NOMO-1 treated with DMSO at 0.1 percent for 48 hours (cell line): ENCODE data around the gene GLIPR1L2.
"Not testable (repeated sequence)": the region's sequence is repeated elsewhere in the genome, so short reads cannot be mapped to it uniquely, and the experiment has no call there.

Source experiments
- DNase-seq: peaks from one replicate; lab custom pipeline; 2025; ENCODE audit not compliant: unreplicated experiment; lab: John Stamatoyannopoulos, UW

The GLIPR1L2 gene

DNA sequence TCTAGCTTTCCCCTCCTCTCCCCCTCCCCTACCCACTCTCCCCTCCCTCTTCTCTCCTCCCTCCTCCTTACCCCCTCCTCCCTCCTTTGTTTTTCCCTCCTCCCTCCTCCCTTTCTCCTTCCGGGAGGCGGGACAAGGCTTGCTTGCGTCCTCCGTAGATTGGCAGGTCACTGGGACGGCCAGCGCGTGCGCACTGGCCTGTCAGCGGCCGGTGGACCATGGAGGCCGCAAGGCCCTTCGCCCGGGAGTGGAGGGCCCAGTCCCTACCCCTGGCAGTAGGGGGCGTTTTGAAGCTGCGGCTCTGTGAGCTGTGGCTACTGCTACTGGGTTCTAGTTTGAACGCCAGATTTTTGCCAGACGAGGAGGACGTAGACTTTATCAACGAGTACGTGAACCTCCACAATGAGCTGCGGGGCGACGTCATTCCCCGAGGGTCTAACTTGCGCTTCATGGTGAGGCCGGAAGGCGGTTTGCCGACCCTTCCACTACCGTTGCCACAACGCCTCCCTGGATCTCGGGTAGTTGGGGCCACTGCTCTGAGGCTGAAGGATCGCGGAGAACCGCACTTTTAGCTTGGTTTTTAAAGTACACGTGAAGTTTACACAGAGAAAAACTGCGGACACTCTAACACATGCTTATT is at the start of gene GLIPR1L2:
GLIPR1L2 (plus strand) TSS at position 191 of the 640 bp plus-strand sequence; CDS start at position 219, 28 bp downstream.
- peak; percentile 90 for DNase-seq

DNA sequence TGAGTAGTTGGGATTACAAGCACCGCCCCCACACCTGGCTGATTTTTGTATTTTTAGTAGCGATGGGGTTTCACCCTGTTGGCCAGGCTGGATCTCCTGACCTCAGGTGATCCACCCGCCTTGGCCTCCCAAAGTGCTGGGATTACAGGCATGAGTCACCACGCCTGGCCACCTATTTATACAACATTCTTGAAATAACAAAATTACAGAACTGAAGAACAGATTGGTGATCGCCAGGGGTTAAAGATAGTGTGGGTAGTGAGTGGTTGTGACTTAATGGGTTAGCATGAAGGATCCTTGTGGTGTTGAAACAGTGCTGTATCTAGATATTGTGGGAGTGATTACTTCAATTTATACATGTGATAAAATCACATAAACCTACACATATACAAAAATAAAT is 49.0 kb upstream of the GLIPR1L2 start:
- no peak for DNase-seq

DNA sequence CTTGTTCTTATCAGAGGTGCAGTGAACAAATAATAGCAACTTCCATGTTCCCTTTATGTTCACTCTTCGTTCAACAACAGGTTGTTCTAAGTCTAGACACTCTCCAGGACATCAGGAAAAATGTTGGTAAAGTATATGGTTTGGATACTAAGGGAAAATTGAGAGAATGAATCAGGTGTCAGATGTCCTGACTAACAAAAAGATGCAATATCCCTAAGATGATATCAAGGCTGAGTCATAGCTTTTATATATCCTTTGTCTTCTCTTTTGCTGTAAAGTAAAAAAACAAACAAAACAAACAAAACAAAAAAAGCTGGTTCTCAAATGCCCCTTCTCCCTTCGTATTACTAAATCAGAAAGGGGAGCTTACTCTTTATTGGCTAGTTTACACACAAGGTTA is 45.4 kb upstream of the GLIPR1L2 start:
- no peak for DNase-seq

DNA sequence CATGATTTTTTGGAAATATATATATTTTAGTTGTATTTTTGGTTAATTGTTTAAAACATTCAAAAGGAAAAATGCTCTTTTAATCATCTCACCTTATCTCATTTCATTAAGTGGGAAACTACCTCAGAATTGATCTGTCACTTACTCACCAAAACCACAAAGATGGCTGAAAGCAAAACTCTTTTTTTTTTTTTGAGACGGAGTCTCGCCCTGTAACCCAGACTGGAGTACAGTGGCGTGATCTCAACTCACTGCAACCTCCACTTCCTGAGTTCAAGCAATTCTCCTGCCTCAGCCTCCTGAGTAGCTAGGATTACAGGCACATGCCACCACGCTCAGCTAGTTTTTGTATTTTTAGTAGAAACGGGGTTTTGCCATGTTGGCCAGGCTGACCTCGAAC is 44.7 kb upstream of the GLIPR1L2 start:
- DNase-seq, result not testable (repeated sequence)

DNA sequence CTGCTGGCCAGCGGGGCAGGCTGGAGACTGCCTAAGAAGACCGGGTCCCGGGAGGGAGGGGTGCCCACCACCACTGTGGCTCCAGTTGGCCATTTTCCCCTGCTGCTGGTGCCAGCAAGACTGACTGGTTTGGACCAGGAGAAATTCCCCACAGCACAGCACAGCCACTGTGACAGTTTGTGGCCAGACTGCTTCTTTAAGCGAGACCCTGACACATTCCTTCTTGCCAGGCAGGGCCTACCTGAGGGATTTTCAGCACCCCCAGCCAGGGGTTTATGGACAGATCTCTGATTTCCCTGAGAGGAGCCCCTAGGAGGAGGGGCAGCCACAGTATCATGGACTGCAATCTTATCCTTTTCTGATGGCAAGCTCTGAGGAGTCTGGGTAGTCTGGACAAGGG is 40.9 kb upstream of the GLIPR1L2 start:
- no peak for DNase-seq

DNA sequence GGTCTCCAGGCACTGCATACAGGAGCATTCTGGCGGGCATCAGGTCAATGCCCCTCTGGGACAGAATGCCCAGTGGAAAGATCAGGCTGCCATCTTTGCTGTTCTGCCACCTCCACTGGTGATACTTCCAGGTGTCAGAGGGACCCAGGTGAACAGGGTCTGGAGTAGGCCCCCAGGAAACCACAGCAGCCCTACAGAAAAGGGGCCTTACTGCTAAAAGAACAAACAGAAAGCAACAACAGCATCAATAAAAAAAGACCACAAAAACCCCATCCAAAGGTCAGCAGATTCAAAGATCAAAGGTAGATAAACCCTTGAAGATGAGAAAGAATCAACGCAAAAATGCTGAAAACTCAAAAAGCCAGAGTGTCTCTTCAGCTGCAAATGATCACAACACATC is 40.5 kb upstream of the GLIPR1L2 start:
- DNase-seq, result no peak

DNA sequence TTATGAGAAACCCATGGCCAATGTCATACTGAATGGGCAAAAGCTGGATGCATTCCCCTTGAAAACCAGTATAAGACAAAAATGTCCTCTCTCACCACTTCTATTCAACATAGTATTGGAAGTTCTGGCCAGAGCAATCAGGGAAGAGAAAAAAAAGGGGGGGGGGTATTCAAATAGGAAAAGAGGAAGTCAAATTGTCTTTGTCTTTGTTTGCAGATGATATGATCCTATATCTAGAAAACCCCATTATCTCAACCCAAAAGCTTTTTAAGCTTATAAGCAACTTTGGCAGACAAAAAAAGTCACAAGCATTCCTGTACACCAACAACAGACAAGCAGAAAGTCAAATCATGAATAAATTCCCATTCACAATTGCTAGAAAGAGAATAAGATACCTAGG is 36.9 kb upstream of the GLIPR1L2 start:
- no peak for DNase-seq

DNA sequence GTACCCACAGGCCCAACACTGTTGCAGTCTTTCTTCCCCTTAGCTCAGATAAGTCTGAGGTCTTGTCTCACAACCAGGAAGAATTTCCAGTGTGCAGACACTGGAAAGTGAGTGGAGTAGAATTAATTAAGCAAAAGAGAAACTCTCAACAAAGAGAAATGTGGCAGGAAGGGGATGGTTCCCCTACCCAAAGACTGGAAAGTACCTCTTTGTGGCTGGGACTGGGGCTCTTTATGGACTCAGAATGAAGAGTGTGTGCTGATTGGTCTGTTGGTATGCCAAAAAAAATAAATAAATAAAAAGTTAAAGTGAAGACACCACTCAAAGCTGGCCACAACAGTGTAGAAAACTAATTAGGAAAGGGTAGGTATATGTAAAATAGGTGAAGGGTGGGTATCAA is 30.0 kb upstream of the GLIPR1L2 start:
- DNase-seq, result no peak

DNA sequence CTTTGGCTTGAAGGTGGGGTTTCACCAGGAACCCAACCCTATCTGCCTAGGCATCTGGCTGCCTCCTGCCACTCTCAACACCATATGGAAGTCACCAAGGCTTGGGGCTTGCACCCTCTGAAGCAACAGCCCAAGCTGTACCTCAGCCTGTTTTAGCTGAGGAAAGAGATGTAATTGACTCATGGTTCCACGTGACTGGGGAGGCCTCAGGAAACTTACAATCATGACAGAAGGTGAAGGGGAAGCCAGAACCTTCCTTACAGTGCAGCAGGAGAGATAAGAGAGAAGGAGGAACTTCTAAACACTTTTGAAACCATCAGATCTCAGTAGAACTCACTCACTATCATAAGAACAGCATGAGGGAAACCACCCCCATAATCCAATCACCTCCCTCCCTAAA is 29.5 kb upstream of the GLIPR1L2 start:
- DNase-seq, result no peak

DNA sequence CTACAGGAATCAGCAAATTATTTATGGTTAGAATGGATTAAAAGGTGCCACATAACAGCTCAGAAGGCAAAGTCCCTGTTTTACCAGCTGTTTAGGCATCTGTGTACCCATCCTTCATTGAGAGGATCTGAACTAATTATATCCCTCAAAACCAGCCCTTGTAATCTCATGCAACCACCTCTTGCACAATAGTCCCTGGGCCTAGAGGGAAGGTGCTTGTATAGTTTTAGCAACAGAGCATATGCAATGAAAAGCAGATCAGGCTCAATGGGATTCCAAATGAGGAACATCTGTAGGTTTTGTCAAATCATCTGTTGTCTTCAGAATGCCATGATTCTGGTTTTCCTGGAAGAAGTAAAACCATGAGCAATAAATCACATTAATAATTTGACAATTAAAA is 26.0 kb upstream of the GLIPR1L2 start:
- DNase-seq, result peak; percentile 75

DNA sequence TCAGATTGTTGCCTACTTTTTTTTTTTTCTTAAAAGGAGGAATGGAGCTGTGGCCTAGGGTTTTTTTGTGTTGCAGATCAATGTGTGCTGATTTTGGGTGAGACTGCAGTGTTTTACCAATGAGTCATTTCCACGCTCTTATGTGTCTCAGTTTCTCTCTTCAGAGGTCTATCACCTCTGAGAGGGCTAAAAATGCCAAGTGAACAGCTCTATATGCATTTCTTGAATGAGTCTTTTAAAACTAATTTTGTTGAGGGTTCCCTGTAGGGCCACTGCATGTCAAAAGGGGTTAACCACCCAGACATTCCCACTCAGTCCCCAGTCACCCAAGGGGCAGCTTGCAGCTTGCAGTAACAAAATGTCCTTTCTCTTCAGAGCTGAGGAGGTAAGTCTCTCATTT is 24.3 kb upstream of the GLIPR1L2 start:
- DNase-seq, result no peak

DNA sequence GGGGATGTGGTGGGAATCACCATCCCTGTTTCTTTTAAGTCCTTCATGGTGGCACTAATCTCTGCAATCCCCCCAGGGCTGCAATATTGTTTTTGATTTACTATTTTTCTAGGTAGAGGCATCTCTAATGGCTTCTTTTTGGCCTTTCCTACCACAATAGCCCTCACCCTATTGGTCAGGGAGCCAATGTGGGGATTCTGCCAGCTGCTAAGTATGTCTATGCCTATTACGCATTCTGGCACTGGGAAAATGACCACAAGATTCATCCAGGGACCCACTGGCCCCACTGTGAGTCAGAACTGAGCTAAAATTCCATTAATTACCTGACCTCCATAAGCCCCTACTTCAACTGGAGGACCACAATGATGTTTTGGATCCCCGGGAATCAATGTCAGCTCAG is 15.9 kb upstream of the GLIPR1L2 start:
- no peak for DNase-seq

DNA sequence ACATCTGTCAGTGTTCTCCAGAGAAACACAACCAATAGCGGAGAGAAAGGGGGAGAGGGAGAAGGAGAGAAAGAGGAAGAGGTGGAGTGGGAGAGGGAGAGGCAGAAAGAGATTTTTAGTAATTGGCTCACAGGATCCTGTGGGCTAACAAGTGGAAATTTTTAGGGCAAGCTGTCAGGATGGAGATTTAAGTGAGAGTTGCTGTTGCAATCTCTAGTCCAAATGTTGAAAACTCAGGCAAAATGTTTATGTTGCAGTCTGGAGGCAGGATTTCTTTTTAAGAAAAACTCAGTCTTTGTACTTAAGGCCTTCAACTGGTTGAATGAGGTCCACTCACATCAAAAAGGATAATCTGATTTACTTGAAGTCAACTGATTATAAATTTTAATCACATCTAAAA is 12.5 kb upstream of the GLIPR1L2 start:
- DNase-seq, result no peak

DNA sequence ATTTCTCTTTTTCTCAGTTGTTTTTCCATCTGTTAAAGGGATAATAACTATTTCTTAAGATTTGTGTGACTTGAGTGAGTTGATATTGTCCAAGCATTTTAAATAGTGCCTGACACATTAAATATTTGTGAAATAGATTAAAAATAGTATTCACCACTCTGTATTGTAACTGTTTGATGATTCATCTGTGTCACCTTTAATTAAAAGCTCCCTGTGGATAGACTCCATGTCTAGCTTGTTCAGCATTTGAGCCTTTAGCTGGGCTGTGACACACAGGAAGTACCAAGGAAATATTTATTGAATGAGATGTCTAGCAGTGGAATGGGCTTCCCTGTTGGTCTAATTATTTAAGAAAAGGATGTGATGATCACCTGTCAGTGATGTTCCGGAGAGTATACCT is 1.8 kb upstream of the GLIPR1L2 start:
- no peak for DNase-seq

DNA sequence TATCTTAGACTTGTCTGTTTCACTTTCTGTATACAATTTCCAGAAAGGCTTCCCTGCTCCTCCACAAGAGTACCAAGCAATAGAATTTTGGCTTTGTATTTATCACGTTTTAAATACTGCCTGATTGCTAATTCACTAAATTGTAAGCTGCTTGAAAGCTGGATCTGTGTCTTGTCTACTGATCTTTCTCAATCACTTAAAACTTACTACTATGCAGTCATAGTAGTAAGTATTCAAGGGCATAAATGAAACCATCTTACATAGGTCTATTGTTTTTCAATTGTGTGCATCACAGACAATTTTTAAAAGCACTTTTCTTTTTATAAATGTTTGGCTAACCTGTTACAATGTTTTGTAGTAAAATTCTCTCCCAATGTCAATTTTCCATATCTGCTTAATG is 1.2 kb upstream of the GLIPR1L2 start:
- DNase-seq, result no peak

DNA sequence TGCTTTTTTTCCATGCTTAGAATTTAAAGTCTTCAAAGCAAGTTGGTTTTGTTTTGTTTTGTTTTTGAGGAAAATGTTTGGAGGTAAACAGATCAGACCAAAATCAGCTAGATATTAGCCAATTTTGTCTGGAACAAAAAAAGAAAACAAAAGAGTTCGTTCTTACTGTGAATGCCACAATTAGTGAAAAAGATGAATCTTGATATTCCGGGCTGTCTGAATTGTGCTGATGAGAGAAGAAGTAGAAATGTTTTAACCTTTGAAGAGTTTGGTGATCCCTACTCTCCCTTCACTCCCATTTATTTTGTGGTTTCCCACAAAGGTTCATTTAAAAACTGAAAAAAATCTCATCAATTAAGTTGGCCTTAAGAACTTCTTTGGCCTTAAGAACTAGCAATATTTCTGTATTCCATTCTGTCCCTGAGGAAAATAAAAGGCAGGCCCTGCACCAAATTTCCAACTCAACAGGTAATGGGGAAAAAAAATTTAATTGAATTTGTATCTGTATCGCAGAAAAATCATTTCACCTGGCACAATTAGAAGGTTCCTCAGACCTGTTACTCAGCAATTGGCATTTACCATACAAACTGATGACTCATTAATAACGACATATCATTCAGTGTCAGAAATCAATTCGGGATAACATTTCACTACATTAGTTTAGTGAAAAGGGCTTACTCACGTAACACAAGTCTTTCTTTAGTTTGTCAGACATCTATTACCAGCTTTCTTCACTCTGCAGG is 562 bp upstream of the GLIPR1L2 start:
- no peak for DNase-seq

DNA sequence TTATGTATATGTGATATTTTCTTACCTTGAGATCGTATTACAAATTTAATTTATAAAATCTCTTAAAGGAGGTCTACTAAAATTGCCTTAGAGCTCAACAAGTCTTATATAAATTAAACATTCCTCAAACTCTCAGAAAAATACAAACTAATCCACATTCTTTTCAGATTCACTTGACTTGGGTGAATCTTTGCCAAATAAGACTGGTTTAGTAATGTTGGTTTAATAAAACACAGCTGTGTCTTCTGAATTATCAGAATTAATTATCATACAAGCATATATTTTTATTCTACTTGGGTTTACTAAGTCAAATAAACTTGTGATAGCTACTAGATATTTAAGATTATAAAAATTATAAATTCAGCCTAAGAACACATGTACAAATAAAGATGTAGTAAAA is 13.3 kb downstream of the GLIPR1L2 start:
- no peak for DNase-seq

DNA sequence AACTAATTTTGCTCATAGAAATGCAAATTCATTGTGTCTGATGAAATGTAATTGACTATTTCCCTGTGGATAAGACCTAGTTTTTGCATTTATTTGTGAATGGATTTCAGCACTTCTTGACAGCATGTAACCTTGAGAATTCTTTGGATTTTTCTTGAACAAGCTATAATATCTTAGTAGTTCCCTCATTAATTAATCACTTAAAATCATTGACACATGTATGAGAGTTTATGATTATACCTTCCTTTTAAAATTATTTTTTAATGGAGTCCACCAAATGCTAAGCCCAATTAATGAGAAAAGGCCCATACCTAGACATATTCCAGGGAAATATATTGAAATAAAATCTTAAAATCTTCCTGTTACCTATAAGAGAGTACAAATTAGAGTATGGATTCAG is 16.8 kb downstream of the GLIPR1L2 start:
- DNase-seq, result no peak

DNA sequence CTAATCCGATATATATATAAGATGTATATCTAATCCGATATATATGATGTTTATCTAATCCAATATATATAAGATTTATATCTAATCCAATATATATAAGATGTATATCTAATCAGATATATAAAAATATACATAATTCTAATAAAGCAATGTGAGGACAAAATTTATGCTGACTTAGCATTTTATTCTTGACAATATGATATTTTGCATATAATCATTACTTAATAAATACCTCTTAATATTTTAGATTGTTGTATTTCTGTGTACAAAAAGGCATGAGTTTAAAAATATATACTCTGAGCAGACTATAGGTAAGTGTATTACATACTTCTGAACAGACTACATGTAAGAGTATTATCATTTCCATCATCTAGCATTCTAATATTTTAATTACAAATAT is 18.9 kb downstream of the GLIPR1L2 start:
- no peak for DNase-seq

DNA sequence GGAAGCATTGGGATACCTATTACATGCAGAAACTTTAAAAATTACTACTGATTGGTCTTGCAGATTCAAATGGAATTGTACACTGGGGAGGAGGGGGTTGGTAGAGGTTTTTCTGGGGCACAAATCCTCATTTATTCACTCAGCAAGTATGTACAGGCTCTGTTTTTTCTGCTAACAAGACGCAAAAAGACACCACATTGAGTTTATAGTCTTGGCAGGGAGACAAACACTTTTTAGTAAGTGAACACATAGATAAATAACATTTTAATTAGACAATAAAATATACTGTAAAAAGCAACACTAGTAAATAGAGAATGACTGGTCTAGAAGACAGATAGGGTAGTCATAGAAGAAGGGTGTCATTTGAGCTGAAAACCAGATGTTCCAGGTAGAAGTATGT is 23.8 kb downstream of the GLIPR1L2 start:
- DNase-seq, result no peak

DNA sequence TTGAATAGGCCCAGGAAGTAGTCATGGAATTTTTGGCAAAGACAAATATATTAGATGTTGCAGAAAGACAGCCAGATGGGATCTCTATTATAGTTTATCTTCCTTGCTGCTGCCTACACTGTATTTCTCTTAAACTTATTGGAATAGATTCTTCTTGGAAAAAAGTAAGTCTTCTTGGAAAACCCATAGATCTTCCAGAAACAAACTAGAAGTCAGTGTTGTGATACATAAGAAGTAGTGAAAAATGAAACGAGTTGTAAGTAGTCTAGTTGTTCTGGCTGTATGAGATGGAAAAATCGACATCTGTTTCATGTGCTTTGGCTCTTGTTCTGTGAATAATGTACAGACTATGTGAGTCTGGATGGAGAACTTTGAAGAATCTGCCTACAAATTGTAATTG is 29.0 kb downstream of the GLIPR1L2 start:
- DNase-seq, result no peak

DNA sequence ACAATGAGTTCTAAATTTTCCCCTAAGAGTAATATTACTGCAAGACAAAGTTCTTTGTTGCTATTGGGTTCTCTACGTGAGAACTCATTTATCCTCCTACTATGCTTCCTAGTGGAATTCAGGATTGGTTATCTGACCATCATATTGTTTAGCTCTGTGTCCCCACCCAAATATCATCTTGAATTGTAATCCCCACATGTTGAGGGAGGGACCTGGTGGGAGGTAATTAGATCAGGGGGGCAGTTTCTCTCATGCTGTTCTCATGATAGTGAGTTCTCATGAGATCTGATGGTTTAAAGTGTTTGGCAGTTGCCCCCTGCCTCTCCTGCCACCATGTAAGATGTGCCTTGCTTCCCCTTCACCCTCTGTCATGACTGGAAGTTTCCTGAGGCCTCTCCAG is 36.6 kb downstream of the GLIPR1L2 start:
- DNase-seq, result no peak

DNA sequence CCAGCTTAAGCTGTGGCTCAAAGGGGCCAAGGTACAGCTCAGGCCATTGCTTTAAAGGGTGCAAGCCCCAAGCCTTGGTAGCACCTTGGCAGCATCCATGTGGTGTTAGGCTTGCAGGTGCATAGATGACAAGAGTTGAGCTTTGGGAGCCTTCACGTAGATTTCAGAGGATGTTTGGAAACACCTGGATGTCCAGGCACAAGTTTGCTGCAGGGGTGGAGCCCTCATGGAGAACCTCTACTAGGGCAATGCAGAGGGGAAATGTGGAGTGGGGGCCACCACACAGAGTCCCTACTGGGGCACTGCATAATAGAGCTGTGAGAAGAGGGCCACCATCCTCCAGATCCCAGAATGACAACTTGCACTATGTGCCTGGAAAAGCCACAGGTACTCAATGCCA is 37.9 kb downstream of the GLIPR1L2 start:
- DNase-seq, result no peak
